Neural progenitor cell (in vitro differentiated cells): ENCODE data around the gene KRR1. TPM values are rescaled to one million over a fixed set of nuclear protein-coding genes. Genes with fewer than 3 reads are reported as not detected.
A peak's percentile ranks its signal among the peaks of the same experiment; 100 is the strongest.

Source experiments
- DNase-seq: peaks from one replicate; pipeline ENCODE4 v3.0.0-alpha.2; 2016; ENCODE audit warnings: low spot score
- H2AFZ ChIP-seq: fragments of 200-600 bp; sonication (generic); replicated peaks from 2 replicates; pipeline ENCODE4 v1.6.1; 2016; ENCODE audit warnings: antibody characterized with exemption
- H3F3A ChIP-seq: fragments of 200-600 bp; sonication (generic); 2 replicates; pipeline ENCODE4 v1.6.1; 2016; ENCODE audit warnings: antibody characterized with exemption, low read depth
- H3K27ac ChIP-seq: fragments of 200-600 bp; sonication (generic); 2 replicates; pipeline ENCODE4 v1.5.1; 2016; ENCODE audit warnings: mild to moderate bottlenecking
- H3K27me3 ChIP-seq: fragments of 200-600 bp; sonication (generic); 2 replicates; pipeline ENCODE4 v1.6.1; 2016; ENCODE audit warnings: mild to moderate bottlenecking, moderate library complexity
- H3K36me3 ChIP-seq: fragments of 200-600 bp; sonication (generic); 2 replicates; pipeline ENCODE4 v1.5.1; 2016
- H3K4me1 ChIP-seq: fragments of 200-600 bp; sonication (generic); 2 replicates; pipeline ENCODE4 v1.6.1; 2016; ENCODE audit warnings: mixed run types
- H3K4me2 ChIP-seq: fragments of 200-600 bp; sonication (generic); 2 replicates; pipeline ENCODE4 v1.6.1; 2016
- H3K4me3 ChIP-seq: fragments of 200-600 bp; sonication (generic); 2 replicates; pipeline ENCODE4 v1.5.1; 2016
- H3K79me2 ChIP-seq: fragments of 200-600 bp; sonication (generic); 2 replicates; pipeline ENCODE4 v1.6.1; 2016; ENCODE audit warnings: low read depth
- H3K9ac ChIP-seq: fragments of 200-600 bp; sonication (generic); 2 replicates; pipeline ENCODE4 v1.6.1; 2016
- H3K9me3 ChIP-seq: fragments of 200-600 bp; sonication (generic); 2 replicates; pipeline ENCODE4 v1.5.1; 2016; ENCODE audit warnings: low read depth
- H4K20me1 ChIP-seq: fragments of 200-600 bp; sonication (generic); 2 replicates; pipeline ENCODE4 v1.6.1; 2016; ENCODE audit warnings: low read depth
- H3K27ac Mint-ChIP-seq: 3 replicates; pipeline ENCODE4 v1.8.0; 2021; ENCODE audit warnings: mixed read lengths
- H3K27me3 Mint-ChIP-seq: 2 replicates; pipeline ENCODE4 v1.8.0; 2022; ENCODE audit warnings: low read depth, mild to moderate bottlenecking, inconsistent platforms, moderate library complexity, mixed read lengths; ENCODE audit not compliant: insufficient read depth
- H3K36me3 Mint-ChIP-seq: 3 replicates; pipeline ENCODE4 v1.8.0; 2021; ENCODE audit warnings: mixed read lengths
- H3K4me1 Mint-ChIP-seq: 3 replicates; pipeline ENCODE4 v1.8.0; 2021; ENCODE audit warnings: mixed read lengths
- H3K4me3 Mint-ChIP-seq: 3 replicates; pipeline ENCODE4 v1.8.0; 2021; ENCODE audit warnings: mild to moderate bottlenecking, moderate library complexity, mixed read lengths
- H3K9me3 Mint-ChIP-seq: 3 replicates; pipeline ENCODE4 v1.8.0; 2020; ENCODE audit warnings: mixed read lengths
- CTCF ChIP-seq: fragments of 200-600 bp; sonication (generic); IDR thresholded peaks from 2 replicates; pipeline ENCODE4 v1.5.1; 2017; ENCODE audit warnings: antibody characterized with exemption, mild to moderate bottlenecking
- EZH2 ChIP-seq: fragments of 200-600 bp; sonication (generic); IDR thresholded peaks from 2 replicates; pipeline ENCODE4 v1.6.1; 2017; ENCODE audit warnings: antibody characterized with exemption, mild to moderate bottlenecking, moderate library complexity
- EZH2phosphoT487 ChIP-seq: fragments of 200-600 bp; sonication (generic); IDR thresholded peaks from 2 replicates; pipeline ENCODE4 v1.6.1; 2017; ENCODE audit warnings: antibody characterized with exemption
- total RNA-seq: library from RNA; depleted of rRNA; stranded (reverse); fragments of >200 nt; gene quantifications from 2 replicates; pipeline ENCODE4 v1.2.3, GENCODE V29; 2015; ENCODE audit warnings: low replicate concordance

KRR1 gene
- total RNA-seq, 1 donor from 2014 or later = 70.0 TPM

- Histone ChIP-seq H4K20me1 (no peaks in the 10 kb centered on the region), H3K27me3 (no peaks in the 10 kb centered on the region), H2AFZ (no peak overlapping the region), H3K4me3 (no peak overlapping the region), H3K4me1 (peaks cover 14% of the 10 kb centered on the region), H3K4me2 (no peak overlapping the region), H3K36me3 (no peaks in the 10 kb centered on the region), H3F3A (no peaks in the 10 kb centered on the region), H3K9me3 (no peaks in the 10 kb centered on the region), H3K9ac (no peak overlapping the region), H3K27ac (no peak overlapping the region), H3K79me2 (no peaks in the 10 kb centered on the region)
- TF ChIP-seq EZH2 = no peak
- no peak for TF ChIP-seq CTCF
- TF ChIP-seq EZH2phosphoT487 = no peak
- no peak overlapping the region for H3K27ac Mint-ChIP-seq
- H3K27me3 Mint-ChIP-seq = peaks cover 6% of the 10 kb centered on the region
- DNase-seq = no peak
- H3K4me1 Mint-ChIP-seq = peaks cover 35% of the 10 kb centered on the region
- H3K36me3 Mint-ChIP-seq = no peaks in the 10 kb centered on the region
- H3K4me3 Mint-ChIP-seq = no peak overlapping the region
- H3K9me3 Mint-ChIP-seq = no peaks in the 10 kb centered on the region
Measured at GRCh38 chr12:75549989-75550388, 38.6 kb upstream of the KRR1 start.

- Mint-ChIP-seq H3K27me3 (no peaks in the 10 kb centered on the region), H3K4me1 (peaks cover 30% of the 10 kb centered on the region), H3K27ac (no peak overlapping the region), H3K36me3 (no peaks in the 10 kb centered on the region), H3K9me3 (no peaks in the 10 kb centered on the region), H3K4me3 (no peak overlapping the region)
- Histone ChIP-seq H3K36me3 (no peaks in the 10 kb centered on the region), H4K20me1 (no peaks in the 10 kb centered on the region), H3K4me2 (no peak overlapping the region), H3K27ac (no peak overlapping the region), H3K79me2 (no peaks in the 10 kb centered on the region), H3F3A (no peaks in the 10 kb centered on the region), H3K9ac (no peak overlapping the region), H3K9me3 (no peaks in the 10 kb centered on the region), H2AFZ (no peak overlapping the region), H3K4me1 (peaks cover 10% of the 10 kb centered on the region), H3K4me3 (no peak overlapping the region), H3K27me3 (no peaks in the 10 kb centered on the region)
- no peak for TF ChIP-seq CTCF
- DNase-seq = no peak
Measured at GRCh38 chr12:75548879-75549278, 37.5 kb upstream of the KRR1 start.

DNA sequence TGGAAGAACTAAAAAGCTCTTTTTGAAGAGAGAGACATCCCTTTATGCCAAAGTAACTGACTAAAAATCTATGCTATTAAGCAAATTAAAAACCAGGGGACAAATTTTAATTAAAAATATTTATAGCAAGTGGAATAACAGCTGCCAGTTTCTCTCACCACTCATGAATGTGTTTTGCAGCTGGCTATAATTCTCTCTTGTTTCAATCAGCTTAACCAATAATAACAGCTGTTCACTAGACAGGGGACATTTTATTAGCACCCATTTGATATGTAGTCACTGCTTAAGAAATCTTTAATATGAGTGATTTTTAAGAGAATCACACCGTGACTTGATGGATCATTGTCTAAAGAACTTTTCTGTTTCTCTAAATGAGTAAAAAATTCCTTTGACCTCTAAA lies 34.2 kb upstream of the KRR1 start:
- Histone ChIP-seq H3K9ac (no peak overlapping the region), H3K4me3 (no peak overlapping the region), H3K9me3 (no peaks in the 10 kb centered on the region), H3F3A (no peaks in the 10 kb centered on the region), H3K27ac (no peak overlapping the region), H3K4me2 (no peak overlapping the region), H2AFZ (peak overlapping the region; percentile 2), H4K20me1 (no peaks in the 10 kb centered on the region), H3K4me1 (no peaks in the 10 kb centered on the region), H3K36me3 (no peaks in the 10 kb centered on the region), H3K79me2 (no peaks in the 10 kb centered on the region), H3K27me3 (no peaks in the 10 kb centered on the region)
- H3K27me3 Mint-ChIP-seq = no peaks in the 10 kb centered on the region
- no peak for DNase-seq
- H3K36me3 Mint-ChIP-seq = no peaks in the 10 kb centered on the region
- no peaks in the 10 kb centered on the region for H3K9me3 Mint-ChIP-seq
- peaks cover 10% of the 10 kb centered on the region for H3K4me1 Mint-ChIP-seq
- H3K4me3 Mint-ChIP-seq = no peak overlapping the region
- no peak overlapping the region for H3K27ac Mint-ChIP-seq
- no peak for TF ChIP-seq EZH2phosphoT487
- TF ChIP-seq CTCF = no peak
- no peak for TF ChIP-seq EZH2

GRCh38 chr12:75543529-75543928 lies 32.1 kb upstream of the KRR1 start:
- Histone ChIP-seq H3K9ac (no peak overlapping the region), H3K27me3 (no peaks in the 10 kb centered on the region), H3K4me1 (no peaks in the 10 kb centered on the region), H4K20me1 (no peaks in the 10 kb centered on the region), H3K9me3 (no peaks in the 10 kb centered on the region), H3K27ac (no peak overlapping the region), H3K79me2 (no peaks in the 10 kb centered on the region), H3K4me2 (no peak overlapping the region), H2AFZ (no peak overlapping the region), H3K36me3 (no peaks in the 10 kb centered on the region), H3K4me3 (no peak overlapping the region), H3F3A (no peaks in the 10 kb centered on the region)
- TF ChIP-seq CTCF (no peak), EZH2 (no peak)
- no peak for DNase-seq
- Mint-ChIP-seq H3K4me1 (peaks cover 4% of the 10 kb centered on the region), H3K36me3 (no peaks in the 10 kb centered on the region), H3K9me3 (no peaks in the 10 kb centered on the region), H3K27ac (no peak overlapping the region), H3K4me3 (no peak overlapping the region), H3K27me3 (no peaks in the 10 kb centered on the region)
